GM19193 (cell line): Measurements from ENCODE around the gene KRT86.

Source experiments
- POLR2A ChIP-seq: IDR thresholded peaks from 4 replicates; pipeline ENCODE4 v1.6.1; 2011; ENCODE audit not compliant: insufficient read depth, insufficient read length; ENCODE audit errors: extremely low read depth

KRT86 gene

DNA sequence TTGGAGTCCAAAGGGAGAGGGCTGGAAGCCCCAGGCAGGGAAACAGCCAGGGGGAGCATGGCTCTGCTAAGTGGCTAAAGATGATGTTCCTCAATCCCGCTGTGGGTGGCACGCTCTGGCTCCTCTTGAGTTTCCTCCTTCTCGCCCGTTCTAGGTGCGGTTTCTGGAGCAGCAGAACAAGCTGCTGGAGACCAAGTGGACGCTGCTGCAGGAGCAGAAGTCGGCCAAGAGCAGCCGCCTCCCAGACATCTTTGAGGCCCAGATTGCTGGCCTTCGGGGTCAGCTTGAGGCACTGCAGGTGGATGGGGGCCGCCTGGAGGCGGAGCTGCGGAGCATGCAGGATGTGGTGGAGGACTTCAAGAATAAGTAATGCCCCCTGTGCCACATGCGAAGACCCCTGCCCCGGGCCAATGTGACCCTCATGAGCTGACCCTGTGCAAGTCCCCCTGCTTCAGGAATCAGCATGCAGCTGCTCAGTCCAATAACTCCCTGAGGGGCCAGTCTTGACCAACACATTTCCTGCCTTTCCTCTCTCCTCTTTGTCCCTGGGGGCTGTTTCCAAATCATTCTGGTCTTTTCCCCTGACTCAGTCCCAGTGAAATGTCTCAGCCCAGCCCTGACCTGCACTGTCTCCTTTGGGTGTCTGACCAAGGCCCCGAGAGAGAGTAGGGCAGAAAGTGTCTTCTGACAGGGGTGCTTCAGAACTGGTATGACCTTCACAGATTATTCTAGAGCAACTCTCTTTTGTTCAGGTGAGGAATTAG lies 39.3 kb upstream of the KRT86 start:
- no peak for TF ChIP-seq POLR2A

DNA sequence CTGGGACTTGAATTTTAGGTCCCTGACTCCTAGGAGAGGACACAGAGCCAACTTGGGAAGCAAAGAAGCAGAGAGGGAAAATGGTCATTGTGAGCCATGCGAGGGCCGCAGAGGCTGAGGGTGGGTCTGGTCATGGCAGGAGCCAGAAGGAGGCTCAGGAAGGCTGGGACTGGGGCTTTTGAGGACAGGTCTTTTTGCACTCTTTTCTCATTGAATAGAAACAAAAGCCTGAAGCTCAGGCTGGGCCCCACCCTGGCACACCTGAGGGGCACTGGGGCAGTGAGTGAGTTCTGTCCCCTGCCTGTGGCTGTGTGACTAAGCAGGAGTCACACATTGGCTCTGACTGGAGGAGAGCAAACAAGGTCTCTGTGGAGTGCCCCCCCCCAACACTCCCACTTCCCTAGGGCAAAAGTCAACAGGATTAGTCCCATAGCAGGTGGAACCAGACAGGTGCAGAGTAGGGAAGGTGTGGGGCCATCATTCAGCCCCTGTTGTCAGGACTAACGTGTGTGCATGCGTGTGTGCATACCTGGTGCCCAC lies 38.6 kb upstream of the KRT86 start:
- TF ChIP-seq POLR2A = no peak

- TF ChIP-seq POLR2A = no peak
These were observed 37.9 kb upstream of the KRT86 start for GRCh38 chr12:52236386-52237050.

DNA sequence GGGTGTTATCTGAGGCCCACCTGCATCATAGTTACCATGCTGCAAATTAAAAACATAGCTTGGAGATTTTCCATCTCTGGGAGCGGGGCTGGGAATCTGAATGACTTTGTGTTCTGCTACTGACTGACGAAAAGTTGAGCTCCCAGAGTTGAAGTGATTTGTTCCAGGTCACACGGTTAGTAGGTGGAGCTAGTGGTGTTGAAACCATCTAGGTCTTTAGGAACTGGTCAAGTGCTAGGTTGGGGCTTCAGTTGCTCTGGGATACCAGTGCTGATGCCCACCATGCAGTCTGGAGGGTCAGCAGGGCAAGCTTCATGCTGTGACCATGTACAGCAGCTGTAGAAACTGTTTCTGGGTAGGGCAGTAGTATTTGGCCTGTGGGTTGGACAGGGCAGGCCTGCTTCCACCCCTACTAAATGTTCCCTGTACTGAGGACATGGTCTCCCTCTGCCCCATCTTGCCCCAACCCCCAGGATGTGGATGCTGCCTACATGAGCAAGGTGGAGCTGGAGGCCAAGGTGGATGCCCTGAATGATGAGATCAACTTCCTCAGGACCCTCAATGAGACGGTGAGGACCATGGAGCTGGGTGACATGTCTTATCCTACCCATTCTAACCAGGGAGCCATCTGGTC lies 36.1 kb upstream of the KRT86 start:
- TF ChIP-seq POLR2A = no peak

- TF ChIP-seq POLR2A = no peak
These were observed 35.4 kb upstream of the KRT86 start for GRCh38 chr12:52238916-52239646.

DNA sequence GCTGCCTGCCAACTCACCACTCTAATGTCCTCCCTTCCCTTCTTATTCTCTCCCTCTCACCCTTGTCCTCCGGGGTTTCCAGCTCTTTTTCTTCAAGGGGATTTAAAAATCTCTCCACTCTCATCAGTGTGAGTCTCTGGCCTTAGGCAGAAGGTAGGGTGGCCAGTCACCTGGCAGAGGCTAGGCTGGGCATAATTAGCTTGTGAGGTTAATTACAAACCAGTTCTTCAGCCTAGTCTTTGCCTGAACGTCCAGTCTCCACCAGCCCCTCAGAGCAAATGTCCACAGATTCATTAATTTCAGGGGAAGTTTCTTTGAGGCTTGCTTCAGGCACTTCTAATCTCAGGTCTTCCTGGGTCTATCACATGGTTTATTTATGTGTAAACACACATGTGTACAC lies 34.7 kb upstream of the KRT86 start:
- TF ChIP-seq POLR2A = no peak

DNA sequence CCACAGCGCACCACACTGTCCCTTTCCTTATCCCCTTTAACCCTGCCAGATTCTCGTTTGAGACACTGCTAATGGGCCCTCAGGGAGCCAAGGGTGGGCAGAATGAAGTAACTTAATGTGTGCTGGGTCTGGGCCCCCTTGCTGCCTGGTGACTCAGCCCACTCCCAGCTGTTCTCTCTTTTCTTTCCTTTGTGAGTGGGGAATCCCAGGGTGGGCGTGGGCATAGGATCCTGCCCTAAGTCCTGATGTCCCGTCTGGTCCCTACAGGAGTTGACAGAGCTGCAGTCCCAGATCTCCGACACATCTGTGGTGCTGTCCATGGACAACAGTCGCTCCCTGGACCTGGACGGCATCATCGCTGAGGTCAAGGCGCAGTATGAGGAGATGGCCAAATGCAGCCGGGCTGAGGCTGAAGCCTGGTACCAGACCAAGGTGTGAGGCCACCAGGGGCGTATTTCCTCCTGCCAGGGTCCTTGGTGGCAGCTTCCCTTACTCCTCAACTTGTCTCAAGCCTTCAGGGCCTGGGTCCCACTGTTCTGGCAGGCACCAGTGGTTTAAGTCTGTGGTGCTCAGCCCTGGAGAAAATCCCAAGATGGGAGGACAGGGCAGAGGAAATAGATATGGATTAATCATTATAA lies 33.1 kb upstream of the KRT86 start:
- no peak for TF ChIP-seq POLR2A

DNA sequence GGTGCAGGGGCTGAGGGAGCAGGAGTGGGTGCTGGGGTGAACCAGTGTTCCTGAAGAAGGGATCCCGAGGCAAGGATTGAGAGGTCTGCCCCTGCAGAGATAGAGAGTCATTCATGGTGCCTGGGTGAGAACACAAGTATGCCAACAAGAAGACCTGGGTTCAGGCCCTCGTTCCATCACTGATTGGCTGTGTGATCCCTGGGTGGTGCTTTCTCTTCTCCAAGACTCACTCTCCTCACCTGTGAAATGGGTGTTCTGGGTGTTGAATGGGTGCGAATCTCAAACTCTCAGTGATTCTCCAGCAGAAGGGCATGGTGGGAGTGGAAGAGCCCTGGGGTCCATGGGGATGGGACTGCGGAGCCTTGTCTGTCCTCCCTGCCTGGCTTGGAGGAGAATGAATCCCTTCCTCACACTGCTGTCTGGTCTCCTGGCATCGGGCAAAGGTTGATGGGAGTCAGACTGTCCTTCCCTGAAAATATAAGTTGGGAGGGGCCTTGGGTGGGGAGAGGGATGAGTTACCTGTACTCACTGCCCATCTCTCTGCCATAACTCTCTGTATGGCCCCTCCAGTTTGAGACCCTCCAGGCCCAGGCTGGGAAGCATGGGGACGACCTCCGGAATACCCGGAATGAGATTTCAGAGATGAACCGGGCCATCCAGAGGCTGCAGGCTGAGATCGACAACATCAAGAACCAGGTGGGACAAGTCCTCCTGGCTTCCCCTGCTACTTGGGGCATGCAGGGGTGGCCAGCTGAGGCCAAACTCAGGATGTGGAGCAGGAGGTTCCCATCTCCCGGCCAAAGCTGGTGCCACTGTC lies 31.8 kb upstream of the KRT86 start:
- TF ChIP-seq POLR2A = no peak

DNA sequence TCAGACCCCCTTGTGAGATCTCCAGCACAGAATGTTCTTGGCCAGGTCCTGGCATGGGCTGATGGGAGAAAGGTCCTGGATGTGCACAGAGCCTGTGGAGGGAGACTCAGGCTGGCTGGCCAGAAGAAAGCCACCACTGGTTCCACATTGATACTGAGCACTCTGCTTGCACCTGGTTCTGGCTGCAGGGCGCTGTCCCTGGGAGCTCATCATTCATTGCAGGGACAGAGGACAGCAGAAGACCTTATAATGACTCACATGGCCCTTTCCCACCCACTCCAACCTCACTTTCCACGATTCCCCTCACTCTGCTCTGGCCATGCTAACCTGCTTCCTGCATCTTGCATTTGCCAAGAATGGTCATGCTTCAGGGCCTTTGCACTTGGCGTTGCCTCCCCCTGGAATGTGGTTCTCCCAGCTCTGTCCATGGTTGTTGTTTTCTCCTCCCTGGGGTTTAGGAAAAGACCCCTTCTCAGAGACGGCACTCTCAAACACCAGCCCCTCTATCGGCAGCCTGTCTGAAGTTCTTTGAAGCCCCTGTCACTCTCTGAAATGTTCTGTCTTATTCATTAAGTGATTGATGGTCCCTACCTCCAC lies 31.1 kb upstream of the KRT86 start:
- no peak for TF ChIP-seq POLR2A

GRCh38 chr12:52243856-52244614 lies 30.4 kb upstream of the KRT86 start:
- peak; percentile 64 for TF ChIP-seq POLR2A

GRCh38 chr12:52244615-52244994 lies 29.8 kb upstream of the KRT86 start:
- no peak for TF ChIP-seq POLR2A

- TF ChIP-seq POLR2A = no peak
These were observed 29.0 kb upstream of the KRT86 start for GRCh38 chr12:52245259-52245961.

GRCh38 chr12:52245962-52246569 lies 28.4 kb upstream of the KRT86 start:
- no peak for TF ChIP-seq POLR2A
